GM12892 (cell line): ENCODE measurements around the gene CLDN4.
"Not testable (repeated sequence)": the region's sequence is repeated elsewhere in the genome, so short reads cannot be mapped to it uniquely, and the experiment has no call there.

ENCODE experiments used
- DNase-seq: peaks from one replicate; pipeline ENCODE4 v3.0.0; 2011; ENCODE audit not compliant: insufficient read length
- FAIRE-seq: peaks from 2 replicates; lab custom pipeline; 2011; peaks lifted over from hg19 to GRCh38; lab: Jason Lieb, UNC
- POLR2A ChIP-seq: IDR thresholded peaks from 2 replicates; pipeline ENCODE4 v1.6.1; 2011; ENCODE audit warnings: low read depth, low read length, control low read depth
- POLR2AphosphoS5 ChIP-seq: IDR thresholded peaks from 2 replicates; pipeline ENCODE4 v1.6.1; 2011; ENCODE audit warnings: low read depth, low read length, control low read depth
- TAF1 ChIP-seq: IDR thresholded peaks from 2 replicates; pipeline ENCODE4 v1.6.1; 2011; ENCODE audit warnings: low read depth, mild to moderate bottlenecking, control low read depth, low read length, borderline replicate concordance

The CLDN4 gene

GRCh38 chr7:73839290-73839689 is 8.5 kb downstream of the CLDN4 start:
- TF ChIP-seq TAF1 (no peak), POLR2A (no peak), POLR2AphosphoS5 (no peak)
- FAIRE-seq (no peak), DNase-seq (no peak)

- no peak for DNase-seq
- FAIRE-seq = no peak
- TF ChIP-seq POLR2AphosphoS5 (no peak), POLR2A (no peak), TAF1 (no peak)
These were observed 9.2 kb downstream of the CLDN4 start for GRCh38 chr7:73839743-73840714.

DNA sequence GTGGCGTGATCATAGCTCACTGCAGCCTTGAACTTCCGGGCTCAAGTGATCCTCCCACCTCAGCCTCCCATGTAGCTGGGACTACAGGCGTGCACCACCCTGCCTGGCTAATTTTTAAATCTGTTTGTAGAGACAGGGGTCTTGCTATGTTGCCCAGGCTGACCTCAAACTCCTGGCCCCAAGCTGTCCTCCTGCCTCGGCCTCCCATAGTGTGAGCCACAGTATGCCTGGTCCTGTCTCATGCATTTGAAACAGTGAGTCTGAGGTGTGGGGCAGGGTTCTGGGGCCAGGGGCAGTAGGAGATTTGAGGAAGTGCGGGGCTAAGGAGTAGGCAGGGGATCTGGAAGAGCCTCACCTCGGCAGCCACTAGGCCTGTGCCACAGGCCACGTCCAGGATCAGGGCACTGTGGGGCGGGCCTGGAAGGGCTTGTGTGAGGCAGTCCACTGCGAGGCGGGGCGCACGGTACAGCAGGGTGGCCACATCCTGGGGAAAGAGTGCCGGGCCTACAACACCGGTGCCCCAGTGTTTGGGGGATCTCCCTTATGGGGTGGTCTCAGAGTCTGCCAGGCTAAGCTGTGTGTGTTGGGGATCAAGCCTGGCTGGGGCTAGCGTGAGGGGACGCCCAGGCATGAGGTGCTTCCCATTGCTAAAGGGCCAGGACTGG is 10.1 kb downstream of the CLDN4 start:
- no peak for DNase-seq
- no peak for TF ChIP-seq POLR2AphosphoS5
- no peak for FAIRE-seq

DNA sequence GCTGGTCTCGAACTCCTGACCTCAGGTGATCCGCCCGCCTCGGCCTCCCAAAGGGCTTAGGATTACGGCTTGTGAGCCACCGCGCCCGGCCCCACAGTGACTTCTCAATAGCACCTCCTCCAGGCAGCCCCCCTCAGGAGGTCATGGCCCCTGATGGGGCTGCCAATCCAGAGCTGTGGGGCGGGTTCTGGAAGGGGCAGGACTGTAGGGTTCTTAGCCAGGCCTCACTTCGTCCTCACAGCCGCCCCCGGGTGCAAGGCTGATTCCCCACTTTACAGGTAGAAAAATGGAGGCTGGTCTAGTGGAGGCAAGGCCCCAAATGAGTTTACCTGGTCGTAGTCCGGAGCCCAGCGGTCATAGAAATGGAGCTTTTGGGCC is 10.9 kb downstream of the CLDN4 start:
- TF ChIP-seq POLR2A (no peak), POLR2AphosphoS5 (no peak), TAF1 (no peak)
- FAIRE-seq (no peak), DNase-seq (no peak)

- FAIRE-seq = peak; percentile 62
These were observed 11.5 kb downstream of the CLDN4 start, which contains the start of gene METTL27 for GRCh38 chr7:73842067-73842976. METTL27 (minus strand) TSS chr7:73842516; CDS start chr7:73842140, 376 bp downstream.

GRCh38 chr7:73844131-73844547 is 13.3 kb downstream of the CLDN4 start:
- FAIRE-seq (no peak), DNase-seq (no peak)

More at GRCh38 chr7:73842067-73842976, 11.5 kb downstream of the CLDN4 start, which contains the start of gene METTL27:
- TF ChIP-seq TAF1 (no peak), POLR2A (peak; percentile 34; the same call in 1 of the 2 replicates), POLR2AphosphoS5 (no peak)
- peak; percentile 98 for DNase-seq

GRCh38 chr7:73844848-73845460 is 14.2 kb downstream of the CLDN4 start:
- TF ChIP-seq TAF1 (no peak), POLR2AphosphoS5 (no peak), POLR2A (no peak)
- DNase-seq (no peak), FAIRE-seq (no peak)

More at GRCh38 chr7:73844131-73844547, 13.3 kb downstream of the CLDN4 start:
- TF ChIP-seq POLR2AphosphoS5 (no peak), TAF1 (no peak), POLR2A (no peak)

- peak; percentile 53 for FAIRE-seq
- not testable (repeated sequence) for DNase-seq
These were observed 15.0 kb downstream of the CLDN4 start for GRCh38 chr7:73845701-73846195.

DNA sequence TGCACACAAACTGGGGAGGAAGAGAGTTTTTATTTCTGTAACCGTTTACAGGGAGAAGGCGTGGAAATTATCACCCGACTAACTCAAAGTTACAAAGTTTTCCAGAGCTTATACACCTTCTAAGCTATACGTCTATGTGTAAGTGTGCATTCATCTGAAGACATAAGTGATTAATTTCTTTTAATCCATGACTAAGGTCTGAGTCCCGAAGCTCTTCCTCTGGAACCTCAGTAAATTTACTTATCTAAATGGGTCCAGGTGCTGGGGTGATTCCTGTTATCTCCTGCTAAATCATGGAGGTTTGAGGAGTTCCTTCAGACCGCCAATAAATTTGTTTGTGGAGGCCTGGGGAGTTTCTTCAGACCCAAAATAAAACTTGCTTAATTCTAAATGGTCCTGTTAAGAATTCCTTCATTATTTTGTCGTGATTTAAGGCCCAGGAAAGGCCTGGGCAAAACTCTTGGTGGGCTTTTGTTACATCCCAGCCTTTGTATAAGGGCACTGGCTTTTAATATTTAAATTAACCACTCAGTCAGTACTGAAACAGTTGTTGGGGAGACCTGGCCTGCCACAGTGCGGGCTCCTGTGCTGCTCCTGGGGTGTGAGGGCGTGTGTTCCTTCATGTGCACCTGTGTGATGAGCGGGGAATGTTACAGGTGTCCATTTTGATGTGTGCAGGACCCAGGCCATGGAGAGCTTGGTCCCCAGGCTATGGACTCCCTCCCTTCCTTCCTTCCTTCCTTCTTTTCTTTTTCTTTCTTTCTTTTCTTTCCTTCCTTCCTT is 17.3 kb downstream of the CLDN4 start:
- FAIRE-seq (no peak), DNase-seq (no peak)
- TF ChIP-seq TAF1 (no peak), POLR2AphosphoS5 (no peak), POLR2A (no peak)

DNA sequence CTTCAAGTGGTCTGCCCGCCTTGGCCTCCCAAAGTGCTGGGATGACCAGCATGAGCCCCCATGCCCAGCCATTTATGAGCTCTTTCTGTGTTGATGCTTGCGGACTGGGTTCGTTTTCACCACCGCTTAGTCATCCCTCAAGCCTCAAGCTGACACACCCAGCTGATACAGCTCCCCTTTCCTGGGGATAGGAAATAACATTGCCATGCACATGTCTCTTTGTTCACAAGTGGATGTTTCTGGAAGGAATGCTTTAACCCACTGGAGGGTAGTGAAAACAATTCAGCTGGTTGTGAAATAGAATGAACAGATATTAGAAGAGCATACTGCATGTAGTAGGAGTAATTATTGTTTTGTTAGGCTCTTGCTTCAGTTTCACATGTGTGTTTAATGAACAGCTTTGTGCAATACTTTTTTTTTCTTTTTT is 20.0 kb downstream of the CLDN4 start:
- TF ChIP-seq TAF1 (no peak), POLR2AphosphoS5 (no peak), POLR2A (no peak)
- FAIRE-seq = no peak
- DNase-seq = no peak
